ENCODE data around the gene MAP1LC3B. TPM values are rescaled to one million over a fixed set of nuclear protein-coding genes. Genes with fewer than 3 reads are reported as not detected.

The MAP1LC3B gene
- 41.5 TPM for polyA plus RNA-seq (2013, experiment 1 of 2)
- polyA plus RNA-seq (2013, experiment 2 of 2), result 41.0 TPM

- H3K23ac ChIP-seq (ENCODE audit: low read depth, low read length, poor library complexity), result peak within 1 kb of the TSS; percentile 94
- peak within 1 kb of the TSS; percentile 57 to 99 for H3K4me3 ChIP-seq (ENCODE audit: low read length in 2 of 2)
- no CpG with 5 or more reads among the region's 113 CpGs for WGBS, 2 donors (ENCODE audit: extremely low coverage in 2 of 2, insufficient read length in 2 of 2, insufficient replicate concordance in 1 of 2)
- H2AFZ ChIP-seq (ENCODE audit: low read length), result peak within 1 kb of the TSS; percentile 89
- H3K27me3 ChIP-seq (ENCODE audit: control insufficient read depth in 3 of 3, insufficient read depth in 3 of 3, low read depth in 1 of 3, low read length in 3 of 3), result no peaks in the 10 kb centered on the region
- peak within 1 kb of the TSS; percentile 98 for H3K18ac ChIP-seq (ENCODE audit: low read length)
- peak within 1 kb of the TSS; percentile 84 for H3K14ac ChIP-seq (ENCODE audit: low read length)
- H2AK5ac ChIP-seq (ENCODE audit: low read depth, low read length), result peak within 1 kb of the TSS; percentile 72
- H2BK15ac ChIP-seq (ENCODE audit: low read length), result peak within 1 kb of the TSS; percentile 63
- H4K8ac ChIP-seq (ENCODE audit: low read depth, low read length), result no peak within 1 kb of the TSS
- H2BK12ac ChIP-seq (ENCODE audit: low read length), result no peak within 1 kb of the TSS
- peak within 1 kb of the TSS; percentile 73 for H3K27ac ChIP-seq (replicated peaks; ENCODE audit: low read length)
- no peaks in the 10 kb centered on the region for H3K36me3 ChIP-seq (replicated peaks in 1 of 2; ENCODE audit: control insufficient read depth in 2 of 2, insufficient read depth in 2 of 2, low read length in 2 of 2)
- peak within 1 kb of the TSS; percentile 98 for H3K9ac ChIP-seq (ENCODE audit: low read depth, low read length, poor library complexity)
- H2BK5ac ChIP-seq (ENCODE audit: low read length), result peak within 1 kb of the TSS; percentile 42
- H4K91ac ChIP-seq (ENCODE audit: low read depth, low read length, poor library complexity), result no peak within 1 kb of the TSS
- no peaks in the 10 kb centered on the region for H3K9me3 ChIP-seq (replicated peaks in 1 of 2; ENCODE audit: control insufficient read depth in 2 of 2, insufficient read depth in 1 of 2, low read depth in 1 of 2, low read length in 2 of 2)
- H2BK120ac ChIP-seq (ENCODE audit: low read depth, low read length), result peak within 1 kb of the TSS; percentile 95
- peaks cover 2% of the 10 kb centered on the region for H3K79me1 ChIP-seq (ENCODE audit: low read depth, low read length)
- H3K4me2 ChIP-seq (ENCODE audit: insufficient read depth, low read length, poor library complexity, severe bottlenecking), result peak within 1 kb of the TSS; percentile 96
- peaks cover 10 to 13% of the 10 kb centered on the region in 2 donors for H3K4me1 ChIP-seq (ENCODE audit: control insufficient read depth in 2 of 2, insufficient read depth in 1 of 2, low read depth in 1 of 2, low read length in 2 of 2)
- peak within 1 kb of the TSS; percentile 61 for H3K4ac ChIP-seq (ENCODE audit: low read length)
- DNase-seq (ENCODE audit: low spot score), result peak; percentile 98
Observed at GRCh38 chr16:87391950-87392820, at the start of gene MAP1LC3B. MAP1LC3B (plus strand) TSS chr16:87392336; CDS start chr16:87392428, 92 bp downstream.

GRCh38 chr16:87342504-87342903 is 49.6 kb upstream of the MAP1LC3B start:
- Histone ChIP-seq H3K18ac (ENCODE audit: low read length) (peak overlapping the region; percentile 5), H3K23ac (ENCODE audit: low read depth, low read length, poor library complexity) (no peak overlapping the region), H2BK12ac (ENCODE audit: low read length) (no peak overlapping the region), H2BK120ac (ENCODE audit: low read depth, low read length) (no peak overlapping the region), H3K27me3 (ENCODE audit: control insufficient read depth in 3 of 3, insufficient read depth in 3 of 3, low read depth in 1 of 3, low read length in 3 of 3) (no peaks in the 10 kb centered on the region), H2AFZ (ENCODE audit: low read length) (no peak overlapping the region), H2AK5ac (ENCODE audit: low read depth, low read length) (no peak overlapping the region), H3K36me3 (replicated peaks in 1 of 2; ENCODE audit: control insufficient read depth in 2 of 2, insufficient read depth in 2 of 2, low read length in 2 of 2) (peaks cover 19 to 43% of the 10 kb centered on the region in 2 donors), H3K9ac (ENCODE audit: low read depth, low read length, poor library complexity) (peak overlapping the region; percentile 57), H3K4me1 (ENCODE audit: control insufficient read depth in 2 of 2, insufficient read depth in 1 of 2, low read depth in 1 of 2, low read length in 2 of 2) (peaks cover 0 to 26% of the 10 kb centered on the region in 2 donors), H2BK15ac (ENCODE audit: low read length) (no peak overlapping the region), H4K8ac (ENCODE audit: low read depth, low read length) (no peak overlapping the region), H3K14ac (ENCODE audit: low read length) (peak overlapping the region; percentile 92), H3K4ac (ENCODE audit: low read length) (no peak overlapping the region), H3K4me2 (ENCODE audit: insufficient read depth, low read length, poor library complexity, severe bottlenecking) (no peak overlapping the region), H3K27ac (replicated peaks; ENCODE audit: low read length) (no peak overlapping the region), H2BK5ac (ENCODE audit: low read length) (peak overlapping the region; percentile 93), H3K4me3 (ENCODE audit: low read length in 2 of 2) (no peak overlapping the region), H3K79me1 (ENCODE audit: low read depth, low read length) (peaks cover 11% of the 10 kb centered on the region), H4K91ac (ENCODE audit: low read depth, low read length, poor library complexity) (no peak overlapping the region), H3K9me3 (replicated peaks in 1 of 2; ENCODE audit: control insufficient read depth in 2 of 2, insufficient read depth in 1 of 2, low read depth in 1 of 2, low read length in 2 of 2) (peaks cover 0 to 2% of the 10 kb centered on the region in 2 donors)
- DNase-seq (ENCODE audit: low spot score), result no peak
- no CpG with 5 or more reads among the region's 20 CpGs for WGBS, 2 donors (ENCODE audit: extremely low coverage in 2 of 2, insufficient read length in 2 of 2, insufficient replicate concordance in 1 of 2)

GRCh38 chr16:87342978-87343752 is 49.0 kb upstream of the MAP1LC3B start:
- peak overlapping the region; percentile 33 for H2BK15ac ChIP-seq (ENCODE audit: low read length)
- peak overlapping the region; percentile 92 for H3K14ac ChIP-seq (ENCODE audit: low read length)
- H3K36me3 ChIP-seq (replicated peaks in 1 of 2; ENCODE audit: control insufficient read depth in 2 of 2, insufficient read depth in 2 of 2, low read length in 2 of 2), result peaks cover 19 to 43% of the 10 kb centered on the region in 2 donors
- H2AFZ ChIP-seq (ENCODE audit: low read length), result no peak overlapping the region
- H4K91ac ChIP-seq (ENCODE audit: low read depth, low read length, poor library complexity), result no peak overlapping the region
- H3K79me1 ChIP-seq (ENCODE audit: low read depth, low read length), result peaks cover 13% of the 10 kb centered on the region
- peak overlapping the region; percentile 56 for H2BK120ac ChIP-seq (ENCODE audit: low read depth, low read length)
- peak overlapping the region; percentile 81 for H3K18ac ChIP-seq (ENCODE audit: low read length)
- WGBS, 2 donors (ENCODE audit: extremely low coverage in 2 of 2, insufficient read length in 2 of 2, insufficient replicate concordance in 1 of 2), result no CpG with 5 or more reads among the region's 26 CpGs
- H3K27ac ChIP-seq (replicated peaks; ENCODE audit: low read length), result no peak overlapping the region
- no peak overlapping the region for H3K4me3 ChIP-seq (ENCODE audit: low read length in 2 of 2)
- H2AK5ac ChIP-seq (ENCODE audit: low read depth, low read length), result peak overlapping the region; percentile 18
- no peak for DNase-seq (ENCODE audit: low spot score)
- peak overlapping the region; percentile 93 for H2BK5ac ChIP-seq (ENCODE audit: low read length)
- peak overlapping the region; percentile 57 for H3K9ac ChIP-seq (ENCODE audit: low read depth, low read length, poor library complexity)
- peak overlapping the region; percentile 14 for H3K4me2 ChIP-seq (ENCODE audit: insufficient read depth, low read length, poor library complexity, severe bottlenecking)
- H3K27me3 ChIP-seq (ENCODE audit: control insufficient read depth in 3 of 3, insufficient read depth in 3 of 3, low read depth in 1 of 3, low read length in 3 of 3), result no peaks in the 10 kb centered on the region
- peaks cover 0 to 4% of the 10 kb centered on the region in 2 donors for H3K9me3 ChIP-seq (replicated peaks in 1 of 2; ENCODE audit: control insufficient read depth in 2 of 2, insufficient read depth in 1 of 2, low read depth in 1 of 2, low read length in 2 of 2)
- peak overlapping the region; percentile 77 for H3K23ac ChIP-seq (ENCODE audit: low read depth, low read length, poor library complexity)
- peak overlapping the region; percentile 68 for H2BK12ac ChIP-seq (ENCODE audit: low read length)
- H3K4ac ChIP-seq (ENCODE audit: low read length), result peak overlapping the region; percentile 31
- H4K8ac ChIP-seq (ENCODE audit: low read depth, low read length), result peak overlapping the region; percentile 10
- peaks cover 0 to 26% of the 10 kb centered on the region in 2 donors for H3K4me1 ChIP-seq (ENCODE audit: control insufficient read depth in 2 of 2, insufficient read depth in 1 of 2, low read depth in 1 of 2, low read length in 2 of 2)

GRCh38 chr16:87343753-87344050 is 48.4 kb upstream of the MAP1LC3B start:
- no peak overlapping the region for H3K23ac ChIP-seq (ENCODE audit: low read depth, low read length, poor library complexity)
- H3K18ac ChIP-seq (ENCODE audit: low read length), result peak overlapping the region; percentile 81
- H3K79me1 ChIP-seq (ENCODE audit: low read depth, low read length), result peaks cover 15% of the 10 kb centered on the region
- H2AK5ac ChIP-seq (ENCODE audit: low read depth, low read length), result peak overlapping the region; percentile 18
- peak overlapping the region; percentile 68 for H2BK12ac ChIP-seq (ENCODE audit: low read length)
- no peak overlapping the region for H2BK15ac ChIP-seq (ENCODE audit: low read length)
- peaks cover 0 to 26% of the 10 kb centered on the region in 2 donors for H3K4me1 ChIP-seq (ENCODE audit: control insufficient read depth in 2 of 2, insufficient read depth in 1 of 2, low read depth in 1 of 2, low read length in 2 of 2)
- H3K4me3 ChIP-seq (ENCODE audit: low read length in 2 of 2), result no peak overlapping the region
- no peak overlapping the region for H2BK5ac ChIP-seq (ENCODE audit: low read length)
- H3K9me3 ChIP-seq (replicated peaks in 1 of 2; ENCODE audit: control insufficient read depth in 2 of 2, insufficient read depth in 1 of 2, low read depth in 1 of 2, low read length in 2 of 2), result peaks cover 0 to 4% of the 10 kb centered on the region in 2 donors
- H3K9ac ChIP-seq (ENCODE audit: low read depth, low read length, poor library complexity), result peak overlapping the region; percentile 55
- no peak overlapping the region for H3K14ac ChIP-seq (ENCODE audit: low read length)
- no peak overlapping the region for H3K4me2 ChIP-seq (ENCODE audit: insufficient read depth, low read length, poor library complexity, severe bottlenecking)
- H3K27me3 ChIP-seq (ENCODE audit: control insufficient read depth in 3 of 3, insufficient read depth in 3 of 3, low read depth in 1 of 3, low read length in 3 of 3), result no peaks in the 10 kb centered on the region
- H3K4ac ChIP-seq (ENCODE audit: low read length), result no peak overlapping the region
- H2AFZ ChIP-seq (ENCODE audit: low read length), result no peak overlapping the region
- no peak overlapping the region for H4K8ac ChIP-seq (ENCODE audit: low read depth, low read length)
- no peak for DNase-seq (ENCODE audit: low spot score)
- no peak overlapping the region for H3K27ac ChIP-seq (replicated peaks; ENCODE audit: low read length)
- H2BK120ac ChIP-seq (ENCODE audit: low read depth, low read length), result no peak overlapping the region
- H4K91ac ChIP-seq (ENCODE audit: low read depth, low read length, poor library complexity), result no peak overlapping the region
- WGBS, 2 donors (ENCODE audit: extremely low coverage in 2 of 2, insufficient read length in 2 of 2, insufficient replicate concordance in 1 of 2), result no CpG with 5 or more reads among the region's 11 CpGs
- peaks cover 19 to 43% of the 10 kb centered on the region in 2 donors for H3K36me3 ChIP-seq (replicated peaks in 1 of 2; ENCODE audit: control insufficient read depth in 2 of 2, insufficient read depth in 2 of 2, low read length in 2 of 2)
